Measurements from ENCODE around the gene NUP214. TPM values are rescaled to one million over a fixed set of nuclear protein-coding genes. Genes with fewer than 3 reads are reported as not detected.
A peak's percentile ranks its signal among the peaks of the same experiment; 100 is the strongest.
"Not testable (repeated sequence)": the region's sequence is repeated elsewhere in the genome, so short reads cannot be mapped to it uniquely, and the experiment has no call there.

Gene NUP214
- total RNA-seq, 2 experiments from 2014 or later = 19.7 to 69.6 TPM

GRCh38 chr9:131203431-131204218, 78.2 kb downstream of the NUP214 start:
- Histone ChIP-seq H3K9me2 (ENCODE audit: insufficient read depth, low read length) (no peaks in the 10 kb centered on the region), H3K36me3 (ENCODE audit: insufficient read depth, low read length) (peaks cover 84% of the 10 kb centered on the region), H4K20me1 (ENCODE audit: insufficient read depth, low read length) (no peaks in the 10 kb centered on the region), H3K4me1 (ENCODE audit: insufficient read depth, low read length, poor library complexity, severe bottlenecking) (peaks cover 9% of the 10 kb centered on the region), H2AFZ (ENCODE audit: low read length) (no peak overlapping the region), H3K79me2 (ENCODE audit: insufficient read depth, low read depth, low read length) (no peaks in the 10 kb centered on the region), H3K9me3 (ENCODE audit: low read length) (no peaks in the 10 kb centered on the region), H3K4me3 (ENCODE audit: low read depth, low read length, poor library complexity, severe bottlenecking) (no peak overlapping the region), H3K27ac (ENCODE audit: low read depth, low read length, poor library complexity, severe bottlenecking) (no peak overlapping the region), H3K4me2 (ENCODE audit: low read length) (no peak overlapping the region)
- intact Hi-C loops (cut with micrococcal nuclease; ENCODE audit: unreplicated experiment) = no loop called here
- ChIA-PET CTCF (ENCODE audit: unreplicated experiment) (no interaction called here), POLR2A (interaction anchor here (0.5 kb wide), 1 partner anchor 98 kb away, joined by 5 read pairs; no protein-coding TSS in a partner anchor)
- no peak for TF ChIP-seq EZH2phosphoT487 (IDR thresholded peaks at IDR 0.05; ENCODE audit: borderline replicate concordance, low read depth, low read length)
- TF ChIP-seq CTCF (conservative IDR thresholded peaks at IDR 0.05; ENCODE audit: low read length) = peak; percentile 73
- BruUV-seq (replicated peaks) = no TSS peak
- peak; percentile 34 for DNase-seq (ENCODE audit: low spot score)

GRCh38 chr9:131204285-131204684, 78.9 kb downstream of the NUP214 start:
- BruUV-seq (replicated peaks) = no TSS peak
- H3K79me2 ChIP-seq (ENCODE audit: insufficient read depth, low read depth, low read length) = no peaks in the 10 kb centered on the region
- intact Hi-C loops (cut with micrococcal nuclease; ENCODE audit: unreplicated experiment) = no loop called here
- no peak for DNase-seq (ENCODE audit: low spot score)
- H3K4me2 ChIP-seq (ENCODE audit: low read length) = no peak overlapping the region
- TF ChIP-seq CTCF (conservative IDR thresholded peaks at IDR 0.05; ENCODE audit: low read length) (no peak), EZH2phosphoT487 (IDR thresholded peaks at IDR 0.05; ENCODE audit: borderline replicate concordance, low read depth, low read length) (no peak)
- ChIA-PET POLR2A (no interaction called here), CTCF (ENCODE audit: unreplicated experiment) (no interaction called here)
- no peaks in the 10 kb centered on the region for H3K9me3 ChIP-seq (ENCODE audit: low read length)
- no peak overlapping the region for H3K27ac ChIP-seq (ENCODE audit: low read depth, low read length, poor library complexity, severe bottlenecking)
- H3K36me3 ChIP-seq (ENCODE audit: insufficient read depth, low read length) = peaks cover 78% of the 10 kb centered on the region
- no peaks in the 10 kb centered on the region for H4K20me1 ChIP-seq (ENCODE audit: insufficient read depth, low read length)
- H3K4me3 ChIP-seq (ENCODE audit: low read depth, low read length, poor library complexity, severe bottlenecking) = no peak overlapping the region
- no peaks in the 10 kb centered on the region for H3K9me2 ChIP-seq (ENCODE audit: insufficient read depth, low read length)
- peaks cover 9% of the 10 kb centered on the region for H3K4me1 ChIP-seq (ENCODE audit: insufficient read depth, low read length, poor library complexity, severe bottlenecking)
- no peak overlapping the region for H2AFZ ChIP-seq (ENCODE audit: low read length)

GRCh38 chr9:131206495-131206894, 81.1 kb downstream of the NUP214 start:
- Histone ChIP-seq H3K27ac (ENCODE audit: low read depth, low read length, poor library complexity, severe bottlenecking) (no peak overlapping the region), H3K4me1 (ENCODE audit: insufficient read depth, low read length, poor library complexity, severe bottlenecking) (peaks cover 9% of the 10 kb centered on the region), H3K9me3 (ENCODE audit: low read length) (no peaks in the 10 kb centered on the region), H3K9me2 (ENCODE audit: insufficient read depth, low read length) (no peaks in the 10 kb centered on the region), H3K79me2 (ENCODE audit: insufficient read depth, low read depth, low read length) (no peaks in the 10 kb centered on the region), H2AFZ (ENCODE audit: low read length) (no peak overlapping the region), H3K4me2 (ENCODE audit: low read length) (no peak overlapping the region), H3K36me3 (ENCODE audit: insufficient read depth, low read length) (peaks cover 82% of the 10 kb centered on the region), H3K4me3 (ENCODE audit: low read depth, low read length, poor library complexity, severe bottlenecking) (no peak overlapping the region), H4K20me1 (ENCODE audit: insufficient read depth, low read length) (no peaks in the 10 kb centered on the region)
- ChIA-PET POLR2A (no interaction called here), CTCF (ENCODE audit: unreplicated experiment) (no interaction called here)
- no TSS peak for BruUV-seq (replicated peaks)
- no peak for DNase-seq (ENCODE audit: low spot score)
- intact Hi-C loops (cut with micrococcal nuclease; ENCODE audit: unreplicated experiment) = no loop called here
- no peak for TF ChIP-seq CTCF (conservative IDR thresholded peaks at IDR 0.05; ENCODE audit: low read length)
- TF ChIP-seq EZH2phosphoT487 (IDR thresholded peaks at IDR 0.05; ENCODE audit: borderline replicate concordance, low read depth, low read length) = no peak

GRCh38 chr9:131211920-131212319, 86.5 kb downstream of the NUP214 start:
- H2AFZ ChIP-seq (ENCODE audit: low read length); H3K9me3 ChIP-seq (ENCODE audit: low read length); H4K20me1 ChIP-seq (ENCODE audit: insufficient read depth, low read length); CTCF ChIA-PET (ENCODE audit: unreplicated experiment); BruUV-seq (replicated peaks); H3K4me3 ChIP-seq (ENCODE audit: low read depth, low read length, poor library complexity, severe bottlenecking); H3K79me2 ChIP-seq (ENCODE audit: insufficient read depth, low read depth, low read length); H3K4me1 ChIP-seq (ENCODE audit: insufficient read depth, low read length, poor library complexity, severe bottlenecking); H3K4me2 ChIP-seq (ENCODE audit: low read length); intact Hi-C loops (cut with micrococcal nuclease; ENCODE audit: unreplicated experiment); H3K27ac ChIP-seq (ENCODE audit: low read depth, low read length, poor library complexity, severe bottlenecking); H3K9me2 ChIP-seq (ENCODE audit: insufficient read depth, low read length); POLR2A ChIA-PET: not testable (repeated sequence)
- DNase-seq (ENCODE audit: low spot score) = peak; percentile 18
- peaks cover 58% of the 10 kb centered on the region for H3K36me3 ChIP-seq (ENCODE audit: insufficient read depth, low read length)

All from OCI-LY7 (cell line).